AG09309 (cell line): ENCODE measurements around the gene FUBP1.
"Not testable (repeated sequence)": the region's sequence is repeated elsewhere in the genome, so short reads cannot be mapped to it uniquely, and the experiment has no call there.

Experiments
- DNase-seq: peaks from one replicate; pipeline ENCODE4 v3.0.0-alpha.2; 2010; ENCODE audit warnings: low read depth
- H3K4me3 ChIP-seq: 2 replicates; pipeline ENCODE4 v1.5.1; 2011; ENCODE audit warnings: mild to moderate bottlenecking, low read depth, low read length, moderate library complexity; ENCODE audit not compliant: control insufficient read depth
- CTCF ChIP-seq: IDR thresholded peaks from 2 replicates; pipeline ENCODE4 v1.5.1; 2011; ENCODE audit warnings: mild to moderate bottlenecking, low read depth, low read length, inconsistent platforms; ENCODE audit not compliant: insufficient read depth, control insufficient read depth; ENCODE audit errors: missing control alignments

FUBP1 gene

GRCh38 chr1:77978969-77979876 lies at the start of gene FUBP1:
Gene FUBP1 (minus strand): TSS chr1:77979072. CDS start chr1:77979004, 68 bp downstream.
- peak; percentile 98 for DNase-seq
- H3K4me3 ChIP-seq, result peak within 1 kb of the TSS; percentile 81
- TF ChIP-seq CTCF, result peak; percentile 68

- not testable (repeated sequence) for DNase-seq
Observed at GRCh38 chr1:78021134-78021533, 42.3 kb upstream of the FUBP1 start.

GRCh38 chr1:78019024-78019423 lies 40.2 kb upstream of the FUBP1 start:
- TF ChIP-seq CTCF, result no peak
- DNase-seq, result no peak
- no peak overlapping the region for H3K4me3 ChIP-seq

More at GRCh38 chr1:78021134-78021533, 42.3 kb upstream of the FUBP1 start:
- not testable (repeated sequence) for H3K4me3 ChIP-seq

GRCh38 chr1:78015148-78015547 lies 36.3 kb upstream of the FUBP1 start:
- TF ChIP-seq CTCF, result no peak
- H3K4me3 ChIP-seq, result no peak overlapping the region
- no peak for DNase-seq

- H3K4me3 ChIP-seq, result no peak overlapping the region
- no peak for DNase-seq
- no peak for TF ChIP-seq CTCF
Observed at GRCh38 chr1:78011050-78011449, 32.2 kb upstream of the FUBP1 start.

- no peak for TF ChIP-seq CTCF
- H3K4me3 ChIP-seq, result peak overlapping the region; percentile 20
- peak; percentile 63 for DNase-seq
Observed at GRCh38 chr1:78009836-78010235, 31.0 kb upstream of the FUBP1 start.

- no peak overlapping the region; the same call in none of the 2 replicates for H3K4me3 ChIP-seq
- no peak for TF ChIP-seq CTCF
- DNase-seq, result no peak
Observed at GRCh38 chr1:78009276-78009675, 30.4 kb upstream of the FUBP1 start.
